ENCODE measurements around the gene TEAD1.

- TF ChIP-seq TAF1 (conservative IDR thresholded peaks at IDR 0.05) (no peak), CTCF (IDR thresholded peaks at IDR 0.05; ENCODE audit: low read depth, low read length, missing input control) (no peak), MAX (IDR thresholded peaks at IDR 0.05) (peak; percentile 43), JUND (IDR thresholded peaks at IDR 0.05) (peak in 1 of 2 donors; percentile 29), YY1 (IDR thresholded peaks at IDR 0.05) (peak; percentile 83), REST (IDR thresholded peaks at IDR 0.05) (peak; percentile 30), GABPA (IDR thresholded peaks at IDR 0.05 in 1 of 2, conservative IDR thresholded peaks at IDR 0.05 in 1 of 2) (no peak)
Measured at GRCh38 chr11:12834166-12834565, 159.9 kb downstream of the TEAD1 start.

Data from liver (tissue), 3 donors.